Fibroblast of skin of right quadriceps (primary cell): ENCODE data around the gene C16orf78.

Source experiments
- DNase-seq: peaks from one replicate; pipeline ENCODE4 v3.0.0-alpha.2; 2013

The C16orf78 gene

GRCh38 chr16:49373504-49373903, at the start of gene C16orf78:
Gene C16orf78, plus strand, starts transcription at chr16:49373804. Its CDS starts 136 bp downstream, at chr16:49373940.
- no peak for DNase-seq

- no peak for DNase-seq
Observed at GRCh38 chr16:49324703-49325102, 48.9 kb upstream of the C16orf78 start.

DNA sequence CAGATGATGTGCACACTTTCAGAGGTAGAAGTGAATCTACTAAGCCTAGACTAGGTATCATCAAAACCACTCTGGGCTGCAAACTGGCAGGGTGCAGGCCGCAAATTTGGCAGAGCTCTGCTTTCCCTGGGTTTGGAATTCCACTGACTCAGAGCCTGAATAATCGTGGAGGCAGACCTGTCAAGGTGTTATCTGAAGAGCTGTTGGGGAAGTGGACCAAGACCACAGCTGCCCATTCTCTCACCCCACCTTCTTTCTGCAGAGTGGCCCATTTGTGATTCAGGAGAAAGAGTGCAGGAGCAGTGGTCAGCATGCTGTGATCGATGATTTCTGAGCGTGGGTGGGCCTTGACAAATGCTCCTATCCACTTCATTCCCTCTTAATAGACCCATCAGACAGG, 46.1 kb upstream of the C16orf78 start:
- no peak for DNase-seq

DNA sequence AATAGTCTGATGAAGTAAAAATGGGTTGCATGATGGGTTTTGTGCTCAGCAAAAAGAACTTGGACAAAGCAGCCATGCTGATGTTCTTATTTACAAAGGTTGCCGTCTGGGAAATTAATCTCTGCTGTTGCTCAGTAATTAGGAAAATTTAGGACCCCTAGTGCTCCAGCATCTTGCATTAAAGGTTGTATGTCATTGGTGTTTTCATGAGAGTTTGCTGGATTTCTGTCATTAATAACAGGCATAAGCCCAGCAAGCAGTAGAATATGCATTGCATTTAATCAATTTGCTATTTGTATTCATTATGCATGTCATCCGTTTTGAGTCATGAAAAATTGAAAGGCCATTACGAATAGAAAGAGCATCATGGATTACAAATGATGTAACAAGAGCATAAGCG, 45.3 kb upstream of the C16orf78 start:
- DNase-seq: no peak

DNA sequence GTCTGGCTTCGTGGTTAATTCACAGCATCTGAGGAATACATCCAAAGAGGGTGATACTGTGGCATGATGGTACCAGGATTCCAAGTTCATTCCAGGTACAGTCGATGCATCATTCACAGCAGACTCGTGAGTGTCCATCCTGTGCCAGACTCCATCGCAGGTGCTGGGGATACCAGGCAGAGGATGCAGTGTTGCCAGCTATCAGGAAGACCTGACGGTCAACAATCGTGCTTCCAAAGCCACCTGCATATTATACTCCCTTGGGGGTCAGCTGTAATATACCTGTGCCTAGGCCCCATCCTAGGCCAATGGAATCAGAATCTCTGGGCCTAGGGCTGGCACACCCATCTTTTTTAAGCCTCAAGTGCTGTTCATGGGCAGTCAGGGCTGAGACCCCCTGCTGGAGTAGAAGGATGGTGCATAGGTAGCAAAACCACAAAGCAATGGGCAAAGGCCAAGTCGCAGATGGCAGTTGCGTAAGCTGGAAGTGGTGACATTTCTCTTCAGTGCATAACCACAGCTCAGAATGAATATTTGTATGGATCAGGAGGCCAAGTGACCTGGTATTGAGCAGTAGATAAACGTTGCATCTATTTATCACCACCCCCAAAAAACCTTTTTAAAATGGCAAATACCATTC, 42.9 kb upstream of the C16orf78 start:
- DNase-seq: no peak

DNA sequence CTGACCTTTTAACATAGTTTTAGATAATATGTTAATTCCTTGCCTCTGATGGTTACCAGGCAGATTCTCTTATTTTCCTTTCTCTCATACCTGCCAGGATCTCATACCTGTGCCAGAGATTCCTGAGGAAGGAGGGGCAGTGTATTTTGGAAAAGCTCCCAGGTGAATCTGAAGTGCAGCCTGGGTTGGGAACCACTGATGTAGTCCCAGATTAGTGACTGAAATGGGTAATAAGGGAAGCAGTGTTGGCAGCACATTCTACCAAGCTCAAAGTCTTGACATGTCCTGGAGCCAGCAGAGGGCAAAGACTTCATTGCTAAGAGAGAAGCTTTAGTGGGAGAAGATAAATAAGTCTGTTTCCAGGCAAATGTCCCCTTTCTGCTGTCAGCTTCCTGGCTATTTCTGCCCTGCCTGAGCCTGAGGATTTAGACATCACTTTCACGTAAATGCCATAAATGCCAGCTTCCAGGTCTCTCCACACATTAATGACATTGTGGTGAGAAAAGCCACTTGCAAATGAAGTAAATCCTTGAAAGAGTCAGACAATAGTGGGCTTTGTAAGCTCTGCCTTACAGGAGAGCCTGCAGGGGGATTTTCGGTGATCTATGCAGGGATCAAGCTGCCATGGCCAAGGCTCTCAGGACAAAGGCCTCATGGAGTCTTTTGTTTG, 40.9 kb upstream of the C16orf78 start:
- no peak for DNase-seq

- no peak for DNase-seq
Observed at GRCh38 chr16:49333259-49333597, 40.4 kb upstream of the C16orf78 start.

- DNase-seq: no peak
Observed at GRCh38 chr16:49335828-49336227, 37.8 kb upstream of the C16orf78 start.

DNA sequence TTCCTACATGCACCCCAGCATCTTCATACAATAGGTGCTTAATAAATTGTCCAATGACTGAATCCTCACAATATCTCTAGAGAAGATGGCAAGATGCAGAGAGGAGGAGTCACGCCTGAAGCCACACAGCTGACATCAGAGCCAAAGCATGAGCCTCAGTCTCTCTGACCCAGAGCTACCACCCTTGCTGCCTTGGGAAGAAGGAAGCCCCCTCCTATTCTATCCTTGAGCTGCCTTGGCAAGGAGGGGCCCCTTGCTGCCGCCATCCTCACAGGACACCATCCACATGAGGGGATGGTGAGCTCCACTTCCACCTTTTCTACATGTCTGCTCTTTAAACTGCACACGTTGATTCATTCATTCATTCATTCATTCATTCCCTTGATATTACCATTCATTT, 37.0 kb upstream of the C16orf78 start:
- no peak for DNase-seq

DNA sequence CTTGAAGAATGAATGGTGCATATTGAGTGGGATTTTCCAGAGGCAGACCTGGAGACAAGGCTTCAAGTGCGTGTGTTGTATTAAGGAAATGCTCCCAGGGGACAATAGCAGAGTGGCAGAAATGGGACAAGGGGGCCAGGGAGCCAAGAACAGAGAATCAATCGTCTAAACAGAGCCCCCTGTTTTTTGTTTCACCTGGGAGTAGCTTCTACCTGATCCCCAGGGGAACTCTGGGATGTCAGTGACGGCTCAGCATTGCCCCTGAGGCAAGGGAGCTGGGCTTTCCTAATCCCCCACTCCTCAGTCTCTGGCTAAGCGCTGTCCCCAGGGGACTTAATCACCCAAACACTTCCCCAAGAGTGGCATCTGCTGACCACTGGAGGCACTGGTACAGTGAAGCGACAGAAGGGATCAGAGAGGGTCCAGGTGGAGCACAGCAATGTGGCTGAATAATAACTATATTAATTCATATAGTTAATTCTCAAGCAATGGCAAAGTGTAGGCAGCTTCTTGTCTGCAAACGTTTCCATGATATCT, 35.7 kb upstream of the C16orf78 start:
- DNase-seq: no peak

- no peak for DNase-seq
Observed at GRCh38 chr16:49338611-49339265, 34.9 kb upstream of the C16orf78 start.

- no peak for DNase-seq
Observed at GRCh38 chr16:49340466-49340865, 33.1 kb upstream of the C16orf78 start.

DNA sequence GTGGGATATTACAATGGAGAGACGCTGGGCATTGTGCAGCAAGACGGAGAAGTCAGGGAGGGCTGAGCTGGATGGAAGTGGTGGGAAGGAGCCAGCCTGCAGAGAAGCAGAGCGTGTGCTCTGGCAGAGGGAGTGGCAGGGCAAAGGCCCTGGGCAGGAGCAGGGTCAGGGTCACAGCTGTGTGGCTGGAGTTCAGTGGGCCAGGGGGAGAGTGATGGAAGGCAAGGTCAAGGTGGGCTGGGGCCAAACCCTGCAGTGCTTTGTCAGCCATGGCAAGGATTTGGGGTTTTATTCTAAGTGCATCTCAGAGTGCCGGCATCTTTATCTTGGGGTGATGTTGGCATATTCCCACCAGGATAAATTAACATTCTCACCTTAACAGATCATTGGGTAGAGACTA, 31.9 kb upstream of the C16orf78 start:
- DNase-seq: no peak

DNA sequence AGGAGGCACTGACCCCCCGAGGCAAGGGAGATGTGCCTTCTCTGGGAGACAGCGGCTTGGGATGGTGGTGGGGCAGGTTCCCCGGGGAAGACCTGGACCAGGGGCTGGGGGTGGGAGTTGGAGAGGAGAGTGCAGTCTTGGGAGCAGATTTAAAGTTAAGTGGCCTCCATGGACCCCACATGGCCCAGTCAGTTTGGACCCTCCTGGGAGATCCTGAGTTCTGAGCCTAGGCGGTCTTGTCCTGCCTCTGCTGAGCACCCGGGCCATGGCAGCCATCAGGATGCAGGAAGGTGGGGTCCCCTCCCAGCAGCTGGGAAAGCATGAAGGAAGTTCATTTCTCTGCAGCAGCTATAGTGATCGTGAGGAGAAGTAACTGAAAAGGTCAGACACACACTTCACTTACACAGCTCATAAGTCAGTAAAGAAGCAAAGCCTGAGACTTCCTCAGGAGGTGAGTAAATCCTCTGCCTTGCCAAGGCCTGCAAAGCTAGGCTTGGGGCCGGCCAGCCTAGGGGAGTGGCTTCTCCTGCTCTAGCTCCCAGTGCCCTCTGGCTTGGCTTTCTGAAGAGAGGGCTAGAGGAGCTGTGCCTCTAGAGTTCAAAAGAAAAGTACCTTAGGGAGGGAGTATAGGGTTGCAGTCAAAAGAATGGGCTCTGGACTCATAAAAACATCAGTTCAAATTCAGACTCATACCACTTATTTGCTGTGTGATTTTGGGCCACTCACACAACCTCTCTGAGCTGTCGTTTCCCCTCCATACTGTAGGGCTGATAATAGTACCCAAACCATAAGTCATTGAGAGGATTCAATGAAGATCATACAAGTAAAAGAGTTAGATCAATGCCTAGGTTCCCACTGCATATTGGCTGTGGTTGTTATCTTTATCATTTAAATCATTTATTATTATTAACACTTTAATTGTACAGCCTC, 31.0 kb upstream of the C16orf78 start:
- no peak for DNase-seq

GRCh38 chr16:49343291-49343690, 30.3 kb upstream of the C16orf78 start:
- no peak for DNase-seq

DNA sequence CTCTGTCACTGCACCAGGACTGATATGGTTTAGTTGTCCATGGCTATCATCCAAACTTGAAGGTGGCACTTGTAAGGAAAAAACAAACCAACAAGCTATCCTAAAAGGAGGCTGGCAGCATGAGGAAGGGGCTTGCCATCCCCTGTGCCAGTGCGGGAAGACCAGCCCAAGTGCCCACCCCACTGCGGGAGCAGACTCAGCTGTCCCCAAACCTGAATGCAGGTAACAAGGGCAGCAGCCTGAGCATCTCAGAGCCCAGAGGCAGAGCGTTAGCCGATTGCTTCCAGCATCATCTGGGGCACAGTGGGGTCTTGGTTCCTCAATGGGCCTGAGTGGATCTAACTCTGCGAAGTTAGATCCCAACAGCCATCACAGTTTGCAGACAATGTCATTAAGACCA, 29.2 kb upstream of the C16orf78 start:
- DNase-seq: no peak

DNA sequence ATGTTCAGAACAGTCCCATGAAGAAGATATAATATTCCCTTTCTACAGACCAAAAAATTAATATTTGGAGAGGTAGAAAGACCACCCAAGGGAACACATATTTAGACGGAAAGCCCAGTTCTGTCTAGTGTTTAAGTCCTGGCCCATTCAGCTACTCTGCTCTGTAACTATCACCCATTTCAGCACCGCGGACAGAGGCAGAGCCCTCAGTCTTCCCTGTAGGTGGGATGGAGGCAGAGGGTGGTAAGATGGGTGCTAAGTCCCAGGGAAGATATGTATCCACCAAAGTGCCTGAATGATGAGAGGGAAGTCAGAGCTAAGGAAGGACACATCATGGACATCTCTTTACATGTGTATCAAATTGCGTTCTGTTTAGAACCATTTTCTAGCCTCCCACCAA, 27.8 kb upstream of the C16orf78 start:
- no peak for DNase-seq

DNA sequence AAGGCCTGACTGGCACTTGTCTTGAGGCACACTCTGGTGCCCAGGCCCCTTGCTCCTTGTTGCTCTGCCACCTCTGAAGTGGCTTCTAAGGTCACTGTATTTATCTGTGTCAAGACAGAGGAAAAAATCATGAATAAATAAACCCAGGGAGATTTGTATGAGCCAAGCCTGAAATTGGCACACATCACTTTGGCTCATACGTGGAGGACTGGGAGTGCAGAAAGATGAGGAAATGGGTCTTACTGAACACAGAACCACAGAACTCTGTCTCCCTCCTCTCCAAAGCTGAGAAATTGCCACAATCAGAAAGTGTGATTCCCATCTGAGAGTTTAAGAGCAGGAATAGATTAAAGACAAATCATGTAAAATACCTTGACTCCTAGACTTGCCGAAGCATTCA, 27.1 kb upstream of the C16orf78 start:
- DNase-seq: no peak

GRCh38 chr16:49347476-49347875, 26.1 kb upstream of the C16orf78 start:
- no peak for DNase-seq

DNA sequence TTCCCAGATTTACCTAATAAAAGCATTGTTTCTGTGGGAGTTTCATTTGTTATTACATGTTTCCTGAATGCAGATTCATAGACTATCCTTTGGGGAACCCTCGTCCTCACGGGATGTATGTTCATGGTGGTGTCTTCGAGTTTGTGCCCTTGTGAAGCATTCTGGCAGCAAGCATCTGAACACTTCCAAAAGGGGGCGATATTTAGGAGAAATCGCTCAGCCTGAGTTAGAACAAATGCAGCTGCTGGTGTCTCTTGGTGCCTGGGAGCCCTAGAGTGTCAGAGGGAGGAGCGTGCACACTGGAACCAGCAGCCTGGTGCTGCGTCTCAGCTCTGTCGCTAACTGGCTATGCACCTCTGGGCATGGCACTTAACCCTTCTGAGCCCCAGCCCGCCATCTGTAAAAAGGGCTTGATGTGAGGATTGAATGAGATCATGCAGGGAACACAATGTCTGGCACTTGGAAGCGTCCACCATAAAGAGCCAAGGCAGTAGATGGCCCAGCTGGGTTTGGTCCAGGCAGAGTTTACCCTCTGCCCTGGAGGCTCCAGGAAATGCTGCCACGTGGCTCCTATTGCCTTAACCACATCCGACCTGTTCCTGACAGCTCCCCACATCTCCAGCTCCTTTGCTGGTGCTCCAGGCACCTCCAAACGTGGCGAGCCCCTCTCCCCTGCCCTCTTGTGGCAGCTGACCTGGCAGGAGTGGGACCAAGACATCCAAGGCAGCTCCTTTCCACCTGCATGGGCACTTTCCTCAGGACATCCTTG, 25.0 kb upstream of the C16orf78 start:
- no peak for DNase-seq

DNA sequence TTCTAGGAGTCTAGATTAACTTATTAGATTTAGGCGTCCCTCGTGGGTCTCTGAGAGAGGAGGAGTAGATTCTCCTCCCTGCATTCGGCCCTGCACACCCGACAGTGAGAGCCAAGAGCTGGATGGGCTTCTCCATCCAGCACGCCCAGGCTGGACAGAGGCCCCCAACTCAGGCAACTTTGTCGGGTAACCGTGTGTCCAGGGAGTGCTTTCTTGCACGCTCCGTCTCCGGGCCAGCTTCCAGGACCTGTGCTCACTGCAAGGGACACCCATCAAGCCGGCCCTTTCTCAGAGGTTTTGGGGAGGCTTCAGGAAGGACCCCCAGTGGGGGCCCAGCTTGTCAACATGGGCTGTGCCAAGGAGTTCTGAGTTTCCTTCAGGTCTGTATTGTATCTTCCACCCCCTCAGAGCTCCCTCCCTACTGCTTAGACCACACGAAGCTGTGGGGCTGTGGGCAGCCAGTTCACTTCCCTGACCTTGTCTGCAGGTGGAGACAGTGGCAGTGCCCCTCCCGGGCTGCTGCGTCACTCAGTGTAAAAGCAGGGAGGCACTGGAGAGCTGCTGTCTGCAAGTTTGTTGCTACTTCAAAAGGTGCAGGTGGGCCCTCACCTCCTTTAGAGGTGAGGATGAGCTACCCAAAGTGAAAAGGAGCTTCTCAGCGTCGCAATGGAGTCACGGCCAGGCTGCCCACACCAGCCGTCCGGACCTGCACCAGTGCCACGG, 24.0 kb upstream of the C16orf78 start:
- no peak for DNase-seq
